OCI-LY7 (cell line): ENCODE measurements around the gene PDXK.

Source experiments
- EZH2phosphoT487 ChIP-seq: fragments of 200-600 bp; sonication (generic); IDR thresholded peaks from 2 replicates; pipeline ENCODE4 v1.6.1; 2018; ENCODE audit warnings: low read depth, borderline replicate concordance, mild to moderate bottlenecking, mixed run types, antibody characterized with exemption, low read length, moderate library complexity, mixed read lengths
- TF ChIP-seq, protein P1 (sequence below): fragments of 200-600 bp; sonication (generic); conservative IDR thresholded peaks from 2 replicates; pipeline ENCODE4 v1.5.1; 2014; ENCODE audit warnings: mild to moderate bottlenecking, antibody characterized with exemption, low read length, moderate library complexity, mixed read lengths

DNA sequence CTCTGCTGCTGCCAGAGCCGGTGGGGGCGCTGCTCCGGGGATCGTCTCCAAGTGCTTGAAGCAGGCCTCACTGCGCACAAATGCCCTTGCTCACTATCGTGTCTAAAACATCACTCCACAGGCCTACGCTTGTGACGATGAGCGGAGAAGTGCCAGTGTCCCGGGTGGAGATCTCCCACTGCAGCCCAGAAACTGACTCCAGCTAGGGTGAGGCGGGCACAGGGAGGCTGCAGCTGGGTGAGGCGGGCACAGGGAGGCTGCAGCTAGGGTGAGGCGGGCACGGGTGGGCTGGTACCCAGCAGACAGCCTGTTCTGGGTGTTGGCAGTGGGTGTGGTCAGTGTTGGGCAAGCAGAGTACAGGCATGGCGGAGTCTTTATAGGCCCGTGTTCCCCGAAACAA lies 22.7 kb upstream of the PDXK start:
- TF ChIP-seq, protein P1, sequence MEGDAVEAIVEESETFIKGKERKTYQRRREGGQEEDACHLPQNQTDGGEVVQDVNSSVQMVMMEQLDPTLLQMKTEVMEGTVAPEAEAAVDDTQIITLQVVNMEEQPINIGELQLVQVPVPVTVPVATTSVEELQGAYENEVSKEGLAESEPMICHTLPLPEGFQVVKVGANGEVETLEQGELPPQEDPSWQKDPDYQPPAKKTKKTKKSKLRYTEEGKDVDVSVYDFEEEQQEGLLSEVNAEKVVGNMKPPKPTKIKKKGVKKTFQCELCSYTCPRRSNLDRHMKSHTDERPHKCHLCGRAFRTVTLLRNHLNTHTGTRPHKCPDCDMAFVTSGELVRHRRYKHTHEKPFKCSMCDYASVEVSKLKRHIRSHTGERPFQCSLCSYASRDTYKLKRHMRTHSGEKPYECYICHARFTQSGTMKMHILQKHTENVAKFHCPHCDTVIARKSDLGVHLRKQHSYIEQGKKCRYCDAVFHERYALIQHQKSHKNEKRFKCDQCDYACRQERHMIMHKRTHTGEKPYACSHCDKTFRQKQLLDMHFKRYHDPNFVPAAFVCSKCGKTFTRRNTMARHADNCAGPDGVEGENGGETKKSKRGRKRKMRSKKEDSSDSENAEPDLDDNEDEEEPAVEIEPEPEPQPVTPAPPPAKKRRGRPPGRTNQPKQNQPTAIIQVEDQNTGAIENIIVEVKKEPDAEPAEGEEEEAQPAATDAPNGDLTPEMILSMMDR: no peak
- TF ChIP-seq EZH2phosphoT487: no peak
